Stomach (tissue), 9 donors: ENCODE measurements around the gene ZAR1. TPM values are rescaled to one million over a fixed set of nuclear protein-coding genes. Genes with fewer than 3 reads are reported as not detected.

ENCODE experiments used
- DNase-seq, 2 donors: peaks; one replicate each; pipeline versions ENCODE4 v3.0.0 to v3.0.0-alpha.2; 2013 to 2019
- H3K27ac ChIP-seq, 5 donors: fragments of 200-600 bp in 4 of 5; sonication (generic) in 4 of 5; one replicate each; pipeline ENCODE4 v1.5.1; 2013 to 2019; ENCODE audit warnings: mild to moderate bottlenecking in 1 of 5, moderate library complexity in 1 of 5
- H3K27me3 ChIP-seq, 3 donors: fragments of 200-600 bp; sonication (generic); one replicate each; pipeline ENCODE4 v1.5.1; 2017 to 2019; ENCODE audit warnings: mixed run types in 1 of 3
- H3K36me3 ChIP-seq, 4 donors: fragments of 200-600 bp; sonication (generic); 1 replicate in 3 of 4; 2 replicates in 1 of 4; pipeline ENCODE4 v1.5.1; 2016 to 2019
- H3K4me1 ChIP-seq, 4 donors: fragments of 200-600 bp; sonication (generic); one replicate each; pipeline ENCODE4 v1.5.1; 2016 to 2019
- H3K4me3 ChIP-seq, 4 donors: fragments of 200-600 bp; sonication (generic) in 3 of 4; one replicate each; pipeline ENCODE4 v1.5.1; 2016 to 2019; ENCODE audit warnings: mild to moderate bottlenecking in 1 of 4
- H3K9me3 ChIP-seq, 4 donors: fragments of 200-600 bp; sonication (generic); one replicate each; pipeline ENCODE4 v1.5.1; 2016 to 2019
- CTCF ChIP-seq, 7 experiments: fragments of 450-650 bp in 4 of 7; fragments of 200-600 bp in 3 of 7; sonication (generic) in 3 of 7; IDR thresholded peaks; one replicate each; pipeline ENCODE4 v1.5.1; 2016 to 2019; ENCODE audit warnings: antibody characterized with exemption in 7 of 7, control low read depth in 2 of 7, mild to moderate bottlenecking in 1 of 7
- EP300 ChIP-seq: sonication (generic); formaldehyde crosslinking; IDR thresholded peaks from one replicate; pipeline ENCODE4 v1.6.1; 2017; ENCODE audit warnings: antibody characterized with exemption
- POLR2A ChIP-seq, 4 donors: fragments of 450-650 bp; IDR thresholded peaks; one replicate each; pipeline ENCODE4 v1.6.1; 2016; ENCODE audit warnings: antibody characterized with exemption in 4 of 4, control low read depth in 2 of 4, mild to moderate bottlenecking in 1 of 4, moderate library complexity in 1 of 4
- POLR2AphosphoS5 ChIP-seq, 3 donors: sonication (generic); formaldehyde crosslinking; IDR thresholded peaks; one replicate each; pipeline ENCODE4 v1.6.1; 2016; ENCODE audit warnings: antibody characterized with exemption in 3 of 3
- WGBS, 5 donors: extraction: QIAGEN DNeasy Blood & Tissue Kit in 3 of 5; methylation state at CpG; one replicate each; pipeline versions ENCODE4 v1.1.5 to v1.1.7; 2013 to 2018; 5-methylcytosine and 5-hydroxymethylcytosine counted together
- intact Hi-C: fragments of 100-400 bp; cut with DNase I; formaldehyde crosslinking; loops from one replicate; pipeline ENCODE4 v1.15.1; 2023; ENCODE audit warnings: low total_unique reads
- polyA plus RNA-seq, 3 donors: library from polyadenylated mRNA; stranded (reverse); fragments of 200-250 nt; gene quantifications; one replicate each; pipeline ENCODE4 v1.2.3, GENCODE V29; 2013
- total RNA-seq, 5 donors: library from RNA; depleted of rRNA; stranded (reverse); fragments of >200 nt; gene quantifications; one replicate each; pipeline versions ENCODE4 v1.1.0 to v1.2.3, GENCODE V29; 2014 to 2016
- donor health status: healthy with polysubstance abuse.
- donor health status: Bipolar disorder and iron deficiency.
- donor health status: healthy.

The ZAR1 gene
- total and polyA plus RNA-seq, 8 donors = not detected

GRCh38 chr4:48539597-48539996 lies 49.5 kb downstream of the ZAR1 start:
- Histone ChIP-seq H3K9me3 (no peaks in the 10 kb centered on the region), H3K4me3 (no peak overlapping the region), H3K4me1 (peaks cover 0 to 16% (median 0%) of the 10 kb centered on the region in 4 donors), H3K36me3 (peaks cover 31 to 79% (median 74%) of the 10 kb centered on the region in 4 donors), H3K27ac (no peak overlapping the region), H3K27me3 (no peaks in the 10 kb centered on the region)
- 58 to 78% (median 68%) methylated on average over 3 of the region's 3 CpGs for WGBS, 5 donors
- no peak for DNase-seq
- intact Hi-C loops = no loop called here
- no peak for TF ChIP-seq CTCF (IDR thresholded peaks at IDR 0.05)
- no peak for TF ChIP-seq EP300
- TF ChIP-seq POLR2AphosphoS5 (IDR thresholded peaks at IDR 0.05) = no peak
- no peak for TF ChIP-seq POLR2A (IDR thresholded peaks at IDR 0.05)

- TF ChIP-seq CTCF (IDR thresholded peaks at IDR 0.05) (no peak), EP300 (no peak), POLR2A (IDR thresholded peaks at IDR 0.05) (no peak), POLR2AphosphoS5 (IDR thresholded peaks at IDR 0.05) (no peak)
- Histone ChIP-seq H3K27ac (no peak overlapping the region), H3K36me3 (peaks cover 37 to 89% (median 83%) of the 10 kb centered on the region in 4 donors), H3K27me3 (no peaks in the 10 kb centered on the region), H3K4me1 (peaks cover 0 to 16% (median 0%) of the 10 kb centered on the region in 4 donors), H3K4me3 (no peak overlapping the region), H3K9me3 (no peaks in the 10 kb centered on the region)
- intact Hi-C loops = no loop called here
- no peak for DNase-seq
- 95 to 100% (median 98%) methylated on average over 2 of the region's 2 CpGs for WGBS, 5 donors
These were observed 52.8 kb downstream of the ZAR1 start for GRCh38 chr4:48542888-48543287.

- H3K27ac ChIP-seq = no peak overlapping the region
- H3K4me1 ChIP-seq = peaks cover 0 to 10% (median 0%) of the 10 kb centered on the region in 4 donors
- TF ChIP-seq CTCF (IDR thresholded peaks at IDR 0.05) (no peak), POLR2AphosphoS5 (IDR thresholded peaks at IDR 0.05) (no peak), POLR2A (IDR thresholded peaks at IDR 0.05) (no peak), EP300 (no peak)
- H3K4me3 ChIP-seq = no peak overlapping the region
- intact Hi-C loops = no loop called here
- H3K9me3 ChIP-seq = no peaks in the 10 kb centered on the region
- peaks cover 42 to 98% (median 93%) of the 10 kb centered on the region in 4 donors for H3K36me3 ChIP-seq
- no peaks in the 10 kb centered on the region for H3K27me3 ChIP-seq
- 77 to 93% (median 90%) methylated on average over 3 of the region's 3 CpGs for WGBS, 5 donors
- no peak for DNase-seq
These were observed 53.7 kb downstream of the ZAR1 start for GRCh38 chr4:48543796-48544195.

Other genes starting within 250 kb of the ZAR1 start
- 1 to 10 TPM in 4 of 5 donors, under 1 TPM in 1; 0.89 to 7.0 (median 2.6) TPM for gene TEC, start 220.4 kb upstream of the ZAR1 start, total RNA-seq
- 1 to 10 TPM in 2 of 3 donors, under 1 TPM in 1; 0.81 to 2.0 (median 1.6) TPM for gene TEC, start 220.4 kb upstream of the ZAR1 start, polyA plus RNA-seq
- gene SLAIN2, start 148.7 kb upstream of the ZAR1 start, total RNA-seq = 100 to 1,000 TPM in 1 of 5 donors, 10 to 100 TPM in 4; 27.7 to 274 (median 40.9) TPM
- gene SLAIN2, start 148.7 kb upstream of the ZAR1 start, polyA plus RNA-seq = 10 to 100 TPM; 16.7 to 34.8 (median 19.7) TPM
- 1 to 10 TPM in 1 of 5 donors, under 1 TPM in 1, not detected in 3; 0.73 to 1.7 TPM for gene SLC10A4, start 6.9 kb upstream of the ZAR1 start, total RNA-seq
- gene SLC10A4, start 6.9 kb upstream of the ZAR1 start, polyA plus RNA-seq = under 1 TPM in 1 of 3 donors, not detected in 2; 0.38 TPM